GM06990 (cell line): ENCODE measurements around the gene PPP1R37.
"Not testable (repeated sequence)": the region's sequence is repeated elsewhere in the genome, so short reads cannot be mapped to it uniquely, and the experiment has no call there.

Experiments used
- DNase-seq: peaks from one replicate; pipeline ENCODE4 v3.0.0-alpha.2; 2011; ENCODE audit not compliant: insufficient read length; ENCODE audit errors: extremely low read depth
- H3K27me3 ChIP-seq: replicated peaks from 2 replicates; pipeline ENCODE4 v1.6.0; 2011; ENCODE audit warnings: low read length; ENCODE audit not compliant: control insufficient read depth, insufficient read depth
- H3K36me3 ChIP-seq: 2 replicates; pipeline ENCODE4 v1.5.1; 2011; ENCODE audit warnings: low read length; ENCODE audit not compliant: control insufficient read depth, insufficient read depth
- H3K4me3 ChIP-seq: replicated peaks from 2 replicates; pipeline ENCODE4 v1.5.1; 2011; ENCODE audit warnings: low read depth, mild to moderate bottlenecking, control low read depth, low read length
- TF ChIP-seq, protein P1 (sequence below): IDR thresholded peaks from 2 replicates; pipeline ENCODE4 v1.5.1; 2011; ENCODE audit warnings: low read length, control low read depth, mild to moderate bottlenecking, inconsistent platforms; ENCODE audit not compliant: insufficient read depth, poor library complexity, severe bottlenecking

PPP1R37 gene

DNA sequence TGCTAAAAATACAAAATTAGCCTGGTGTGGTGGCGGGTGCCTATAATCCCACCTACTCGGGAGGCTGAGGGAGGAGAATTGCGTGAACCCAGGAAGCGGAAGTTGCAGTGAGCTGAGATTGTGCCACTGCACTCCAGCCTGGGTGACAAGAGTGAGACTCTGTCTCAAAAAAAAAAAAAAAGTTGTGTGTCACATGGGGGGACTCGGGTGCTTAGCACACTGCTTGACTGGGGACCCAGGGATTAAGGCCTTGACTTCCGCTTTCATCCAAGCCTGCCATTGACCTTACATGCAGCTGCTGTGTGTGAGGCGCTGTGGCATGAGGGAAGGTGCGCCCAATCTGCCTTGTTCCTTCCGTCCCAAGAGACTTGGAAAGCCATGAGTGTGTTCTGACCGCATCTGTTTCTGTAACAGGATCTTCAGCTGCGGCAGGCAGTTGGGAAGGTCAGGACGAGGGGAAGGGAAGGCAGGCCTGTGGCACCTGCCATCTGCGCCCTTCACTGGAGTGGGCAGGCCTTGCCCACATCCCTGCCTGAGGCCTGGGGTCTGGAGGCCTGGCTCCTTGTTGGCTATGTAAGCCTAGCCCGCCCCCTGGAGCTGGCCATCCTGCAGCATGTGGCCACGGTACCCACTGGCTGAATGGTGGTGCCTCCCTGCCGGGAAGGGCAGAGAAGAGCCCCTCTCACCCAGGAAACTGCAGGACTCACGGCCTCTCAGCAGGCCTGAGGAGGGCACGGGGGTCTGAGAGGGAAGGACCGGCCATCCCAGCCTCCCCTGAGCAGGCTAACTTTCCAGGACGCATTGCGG is 23.0 kb downstream of the PPP1R37 start:
- H3K4me3 ChIP-seq = no peak overlapping the region
- DNase-seq = no peak
- no peaks in the 10 kb centered on the region; the same call in 1 of the 2 replicates for H3K36me3 ChIP-seq

GRCh38 chr19:45117167-45117594 is 24.2 kb downstream of the PPP1R37 start:
- no peak overlapping the region for H3K4me3 ChIP-seq
- H3K36me3 ChIP-seq = no peaks in the 10 kb centered on the region; the same call in 1 of the 2 replicates
- H3K27me3 ChIP-seq = no peaks in the 10 kb centered on the region
- TF ChIP-seq, protein P1, sequence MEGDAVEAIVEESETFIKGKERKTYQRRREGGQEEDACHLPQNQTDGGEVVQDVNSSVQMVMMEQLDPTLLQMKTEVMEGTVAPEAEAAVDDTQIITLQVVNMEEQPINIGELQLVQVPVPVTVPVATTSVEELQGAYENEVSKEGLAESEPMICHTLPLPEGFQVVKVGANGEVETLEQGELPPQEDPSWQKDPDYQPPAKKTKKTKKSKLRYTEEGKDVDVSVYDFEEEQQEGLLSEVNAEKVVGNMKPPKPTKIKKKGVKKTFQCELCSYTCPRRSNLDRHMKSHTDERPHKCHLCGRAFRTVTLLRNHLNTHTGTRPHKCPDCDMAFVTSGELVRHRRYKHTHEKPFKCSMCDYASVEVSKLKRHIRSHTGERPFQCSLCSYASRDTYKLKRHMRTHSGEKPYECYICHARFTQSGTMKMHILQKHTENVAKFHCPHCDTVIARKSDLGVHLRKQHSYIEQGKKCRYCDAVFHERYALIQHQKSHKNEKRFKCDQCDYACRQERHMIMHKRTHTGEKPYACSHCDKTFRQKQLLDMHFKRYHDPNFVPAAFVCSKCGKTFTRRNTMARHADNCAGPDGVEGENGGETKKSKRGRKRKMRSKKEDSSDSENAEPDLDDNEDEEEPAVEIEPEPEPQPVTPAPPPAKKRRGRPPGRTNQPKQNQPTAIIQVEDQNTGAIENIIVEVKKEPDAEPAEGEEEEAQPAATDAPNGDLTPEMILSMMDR = no peak
- DNase-seq = peak; percentile 78

More for the DNA sequence above, 23.0 kb downstream of the PPP1R37 start:
- TF ChIP-seq, protein P1 = no peak
- H3K27me3 ChIP-seq = no peaks in the 10 kb centered on the region

DNA sequence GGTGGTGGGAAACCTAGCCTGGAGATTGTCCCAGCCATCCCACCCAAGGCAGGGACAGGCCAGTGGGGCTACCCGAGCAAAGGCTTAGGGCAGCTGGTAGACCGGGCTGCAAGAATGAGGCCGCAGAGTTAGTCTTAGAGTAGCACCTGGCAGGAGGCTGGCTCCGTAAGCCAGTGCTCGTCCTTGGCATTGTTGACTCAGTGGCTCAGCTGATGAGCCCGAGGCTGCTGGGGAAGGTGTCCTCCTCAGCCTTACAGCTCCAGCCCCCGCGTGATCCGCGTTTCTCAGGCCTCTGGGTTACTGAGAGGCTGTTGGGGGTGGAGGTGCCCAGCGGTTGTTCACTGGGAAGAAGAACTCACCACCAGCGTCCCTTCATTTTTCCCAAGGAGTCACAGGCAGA is 24.7 kb downstream of the PPP1R37 start:
- no peak overlapping the region for H3K4me3 ChIP-seq
- DNase-seq = no peak
- TF ChIP-seq, protein P1 = no peak
- H3K36me3 ChIP-seq = no peaks in the 10 kb centered on the region; the same call in 1 of the 2 replicates
- H3K27me3 ChIP-seq = no peaks in the 10 kb centered on the region

DNA sequence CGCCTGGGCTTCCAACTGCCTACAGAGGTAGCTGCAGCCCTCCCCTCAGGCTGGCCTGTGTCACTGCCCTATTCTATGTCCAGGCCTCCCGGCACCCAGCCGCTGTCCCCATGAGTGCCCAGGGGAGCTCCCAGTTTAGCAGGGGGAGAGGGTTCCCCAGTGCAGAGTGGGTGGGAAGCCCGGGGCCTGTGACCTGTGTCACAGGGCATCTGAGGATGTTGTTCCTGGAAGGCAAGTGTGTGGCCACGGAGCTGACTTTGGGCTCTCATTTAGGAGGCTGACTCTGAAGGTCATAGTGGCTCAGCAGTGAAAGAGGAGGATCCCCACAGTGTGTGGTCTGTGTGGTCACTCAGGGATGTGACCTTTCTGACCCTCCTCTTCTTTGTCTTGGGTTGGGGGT is 25.1 kb downstream of the PPP1R37 start:
- Histone ChIP-seq H3K36me3 (no peaks in the 10 kb centered on the region; the same call in 1 of the 2 replicates), H3K4me3 (no peak overlapping the region), H3K27me3 (no peaks in the 10 kb centered on the region)
- TF ChIP-seq, protein P1 = no peak
- no peak for DNase-seq

- H3K27me3 ChIP-seq, H3K36me3 ChIP-seq: not testable (repeated sequence)
- H3K4me3 ChIP-seq = peak overlapping the region; percentile 26
- DNase-seq = peak; percentile 70
Observed at GRCh38 chr19:45118591-45119355, 25.8 kb downstream of the PPP1R37 start.

GRCh38 chr19:45119582-45119981 is 26.6 kb downstream of the PPP1R37 start:
- H3K36me3 ChIP-seq = no peaks in the 10 kb centered on the region
- no peaks in the 10 kb centered on the region for H3K27me3 ChIP-seq
- H3K4me3 ChIP-seq = no peak overlapping the region
- TF ChIP-seq, protein P1 = no peak
- DNase-seq = no peak
